Natural killer cell (primary cell): ENCODE results near the gene POP4. TPM values are rescaled to one million over a fixed set of nuclear protein-coding genes. Genes with fewer than 3 reads are reported as not detected.
"Not testable (repeated sequence)": the region's sequence is repeated elsewhere in the genome, so short reads cannot be mapped to it uniquely, and the experiment has no call there.

Experiments
- ATAC-seq, 3 donors: fragments of 150-1000 bp in 2 of 3; fragments of 200-7000 bp in 1 of 3; cut with Tn5 transposase; 1 replicate in 1 of 3; 2 replicates in 2 of 3; pipeline ENCODE4 v1.10.0; 2021; ENCODE audit warnings: mild to moderate bottlenecking in 2 of 3, moderate library complexity in 2 of 3
- DNase-seq, 2 donors: peaks; one replicate each; pipeline versions ENCODE4 v3.0.0 to v3.0.0-alpha.2; 2013 to 2021; ENCODE audit warnings: mixed read lengths in 1 of 2
- H3K27ac ChIP-seq: one replicate; pipeline ENCODE4 v1.5.1; 2013; ENCODE audit warnings: mild to moderate bottlenecking, low read length
- H3K27me3 ChIP-seq: one replicate; pipeline ENCODE4 v1.6.1; 2013; ENCODE audit warnings: low read length; ENCODE audit not compliant: control insufficient read depth, insufficient read depth
- H3K36me3 ChIP-seq: one replicate; pipeline ENCODE4 v1.6.1; 2013; ENCODE audit warnings: low read length; ENCODE audit not compliant: control insufficient read depth, insufficient read depth
- H3K4me1 ChIP-seq: one replicate; pipeline ENCODE4 v1.6.1; 2013; ENCODE audit warnings: low read length; ENCODE audit not compliant: control insufficient read depth, insufficient read depth
- H3K4me3 ChIP-seq: one replicate; pipeline ENCODE4 v1.5.1; 2013; ENCODE audit warnings: low read length
- H3K9me3 ChIP-seq: one replicate; pipeline ENCODE4 v1.6.1; 2013; ENCODE audit warnings: low read length; ENCODE audit not compliant: control insufficient read depth, insufficient read depth
- H3K27ac Mint-ChIP-seq, 2 donors: one replicate each; pipeline ENCODE4 v1.8.0; 2022; ENCODE audit warnings: mild to moderate bottlenecking in 2 of 2, mixed read lengths in 2 of 2, moderate library complexity in 1 of 2
- H3K27me3 Mint-ChIP-seq, 2 donors: one replicate each; pipeline ENCODE4 v1.8.0; 2022; ENCODE audit warnings: low read depth in 2 of 2, mixed read lengths in 2 of 2
- H3K36me3 Mint-ChIP-seq: one replicate; pipeline ENCODE4 v1.8.0; 2022; ENCODE audit warnings: mixed read lengths
- H3K4me1 Mint-ChIP-seq, 2 donors: one replicate each; pipeline ENCODE4 v1.8.0; 2022; ENCODE audit warnings: mixed read lengths in 2 of 2
- H3K4me3 Mint-ChIP-seq: one replicate; pipeline ENCODE4 v1.8.0; 2022; ENCODE audit warnings: mild to moderate bottlenecking, moderate library complexity, mixed read lengths
- H3K9me3 Mint-ChIP-seq, 2 donors: one replicate each; pipeline ENCODE4 v1.8.0; 2022; ENCODE audit warnings: mixed read lengths in 2 of 2
- CTCF ChIP-seq: fragments of 200-600 bp; IDR thresholded peaks from one replicate; pipeline ENCODE4 v1.8.0; 2022; ENCODE audit warnings: antibody characterized with exemption
- WGBS: methylation state at CpG from one replicate; pipeline ENCODE4 v1.1.7; 2013; ENCODE audit warnings: missing lambda C conversion rate; ENCODE audit not compliant: insufficient coverage; 5-methylcytosine and 5-hydroxymethylcytosine counted together
- intact Hi-C: fragments of 100-400 bp; cut with micrococcal nuclease; formaldehyde crosslinking; loops from one replicate; pipeline ENCODE4 v1.14.2; 2022
- total RNA-seq, 4 donors: library from RNA; stranded (reverse); fragments of 120-200 nt in 1 of 4; gene quantifications; one replicate each; pipeline versions ENCODE4 v1.2.3 to v1.2.4, GENCODE V29; 2013 to 2022

The POP4 gene
- total RNA-seq, 3 donors from 2014 or later (not counting 1 experiment from before 2014, with no cell fraction given): 46.4 to 60.1 (median 46.4) TPM

GRCh38 chr19:29626386-29626785, 20.3 kb downstream of the POP4 start:
- H3K4me1 Mint-ChIP-seq: peaks cover 31 to 50% of the 10 kb centered on the region in 2 donors
- H3K36me3 Mint-ChIP-seq: no peaks in the 10 kb centered on the region
- H3K9me3 ChIP-seq: no peaks in the 10 kb centered on the region
- peaks cover 62% of the 10 kb centered on the region for H3K4me1 ChIP-seq
- DNase-seq: no peak
- peak overlapping the region in 1 of 2 donors; percentile 54 for H3K27ac Mint-ChIP-seq
- 98% methylated on average over 7 of the region's 7 CpGs for WGBS
- H3K27ac ChIP-seq: no peak overlapping the region
- intact Hi-C loops: no loop called here
- ATAC-seq: no peak
- no peak overlapping the region for H3K4me3 Mint-ChIP-seq
- H3K9me3 Mint-ChIP-seq: no peaks in the 10 kb centered on the region
- H3K36me3 ChIP-seq: no peaks in the 10 kb centered on the region
- H3K27me3 ChIP-seq: no peaks in the 10 kb centered on the region
- TF ChIP-seq CTCF: no peak
- no peaks in the 10 kb centered on the region for H3K27me3 Mint-ChIP-seq
- H3K4me3 ChIP-seq: no peak overlapping the region

GRCh38 chr19:29626832-29627231, 20.7 kb downstream of the POP4 start:
- H3K27me3 ChIP-seq: not testable (repeated sequence)
- 93% methylated on average over 9 of the region's 9 CpGs for WGBS
- peaks cover 27 to 46% of the 10 kb centered on the region in 2 donors for H3K4me1 Mint-ChIP-seq

GRCh38 chr19:29628661-29629385, 22.7 kb downstream of the POP4 start:
- ATAC-seq (no peak), DNase-seq (no peak)
- Histone ChIP-seq H3K4me1 (peaks cover 38% of the 10 kb centered on the region), H3K4me3 (no peak overlapping the region), H3K27ac (no peak overlapping the region), H3K36me3 (no peaks in the 10 kb centered on the region), H3K27me3 (no peaks in the 10 kb centered on the region), H3K9me3 (no peaks in the 10 kb centered on the region)
- WGBS: 94% methylated on average over 16 of the region's 16 CpGs
- Mint-ChIP-seq H3K36me3 (no peaks in the 10 kb centered on the region), H3K4me1 (peaks cover 12 to 26% of the 10 kb centered on the region in 2 donors), H3K27ac (peak overlapping the region in 1 of 2 donors; percentile 60), H3K27me3 (no peaks in the 10 kb centered on the region), H3K9me3 (no peaks in the 10 kb centered on the region), H3K4me3 (no peak overlapping the region)
- intact Hi-C loops: no loop called here
- TF ChIP-seq CTCF: no peak

More at GRCh38 chr19:29626832-29627231, 20.7 kb downstream of the POP4 start:
- H3K4me3 Mint-ChIP-seq, H3K36me3 ChIP-seq, H3K9me3 ChIP-seq, ATAC-seq, H3K4me3 ChIP-seq, H3K9me3 Mint-ChIP-seq, H3K27me3 Mint-ChIP-seq, H3K27ac ChIP-seq, intact Hi-C loops, H3K36me3 Mint-ChIP-seq, DNase-seq: not testable (repeated sequence)
- peak overlapping the region in 1 of 2 donors; percentile 54 for H3K27ac Mint-ChIP-seq
- peaks cover 58% of the 10 kb centered on the region for H3K4me1 ChIP-seq

- Histone ChIP-seq H3K27ac (no peak overlapping the region), H3K27me3 (no peaks in the 10 kb centered on the region), H3K4me3 (no peak overlapping the region), H3K4me1 (peaks cover 26% of the 10 kb centered on the region), H3K36me3 (no peaks in the 10 kb centered on the region), H3K9me3 (no peaks in the 10 kb centered on the region)
- no peak for TF ChIP-seq CTCF
- Mint-ChIP-seq H3K36me3 (no peaks in the 10 kb centered on the region), H3K27me3 (no peaks in the 10 kb centered on the region), H3K4me1 (peaks cover 4 to 18% of the 10 kb centered on the region in 2 donors), H3K9me3 (no peaks in the 10 kb centered on the region), H3K4me3 (no peak overlapping the region), H3K27ac (no peak overlapping the region)
- DNase-seq (no peak), ATAC-seq (no peak)
- intact Hi-C loops: no loop called here
- 97% methylated on average over 5 of the region's 5 CpGs for WGBS
Measured at GRCh38 chr19:29629836-29630534, 23.9 kb downstream of the POP4 start.
